Measurements from ENCODE around the gene TRIP11.
"Not testable (repeated sequence)": the region's sequence is repeated elsewhere in the genome, so short reads cannot be mapped to it uniquely, and the experiment has no call there.

The TRIP11 gene

DNA sequence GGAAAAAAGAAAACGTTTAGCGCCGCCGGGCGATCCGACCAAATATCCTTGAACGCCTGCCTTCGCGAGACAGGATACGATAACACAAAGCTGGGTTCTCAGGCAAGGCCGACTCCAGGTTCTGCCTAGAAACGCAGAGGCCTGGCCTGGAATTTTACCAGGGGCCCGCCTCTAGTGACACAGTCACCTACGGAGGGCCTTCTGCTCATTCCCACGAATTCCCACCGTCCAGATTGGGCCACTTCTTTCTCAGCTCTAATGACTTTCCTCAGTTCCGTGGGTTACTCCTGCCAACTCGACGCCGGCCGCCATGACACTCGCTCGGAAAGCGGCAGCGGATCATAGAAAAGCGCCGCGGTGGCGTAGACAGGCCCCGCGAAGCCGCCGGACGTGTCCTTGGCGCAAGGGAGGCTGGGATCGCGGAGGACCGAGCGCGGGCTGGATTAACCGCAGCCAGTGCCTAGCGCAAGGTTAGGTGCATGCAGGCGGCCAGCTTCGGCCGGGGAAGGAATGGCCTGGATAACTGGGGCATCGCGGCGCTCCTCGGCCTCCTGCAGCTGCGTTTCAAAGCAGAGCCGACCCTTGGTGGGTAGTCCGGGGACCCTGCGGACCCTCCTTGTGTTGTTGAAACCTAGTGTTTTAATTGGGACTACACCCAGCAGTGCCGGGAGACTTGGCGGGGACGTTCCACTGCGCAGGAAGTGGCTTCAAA is at the start of gene TRIP11:
Gene TRIP11 (minus strand): TSS at position 341 of the 712 bp plus-strand sequence. CDS start 374 bp downstream, outside the sequence.
- peak; percentile 93 for DNase-seq (ENCODE audit: low spot score)

DNA sequence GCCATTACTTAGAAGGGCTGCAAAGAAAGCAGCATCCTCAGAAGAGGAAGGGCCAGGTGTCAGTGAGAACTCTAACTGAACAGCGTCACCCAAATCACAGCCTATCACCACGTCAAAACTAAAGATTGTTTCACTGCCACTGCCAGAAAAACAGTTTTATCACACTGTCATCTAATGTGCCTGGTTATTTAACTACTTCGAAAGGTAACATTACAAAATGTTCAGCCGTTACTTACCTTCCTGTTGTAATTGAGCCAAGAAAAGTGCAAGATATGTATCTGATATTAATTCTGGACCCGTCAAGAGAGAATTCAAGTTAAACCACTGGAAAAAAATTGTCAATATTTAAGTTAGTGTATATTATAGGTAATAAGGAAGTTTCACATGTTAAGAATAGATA is 48.6 kb upstream of the TRIP11 start:
- DNase-seq (ENCODE audit: low spot score), result no peak

DNA sequence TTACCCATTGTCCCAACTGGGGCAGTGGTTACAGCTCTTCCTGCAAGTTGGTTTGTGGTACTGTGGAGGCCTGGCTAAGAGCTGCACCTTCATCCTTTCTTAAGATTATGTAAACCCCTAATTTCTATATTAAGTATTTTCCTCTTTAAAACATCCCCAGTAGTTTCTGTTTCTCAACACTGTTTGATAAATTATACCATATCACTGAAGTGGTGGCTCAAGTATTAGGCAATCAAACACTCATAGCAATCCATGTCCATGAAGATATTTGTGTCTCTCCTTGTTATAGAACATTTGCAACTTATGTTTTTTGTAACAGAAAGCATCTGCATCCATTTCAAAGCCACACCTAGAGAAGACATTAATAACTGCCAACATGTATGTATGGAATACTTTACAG is 34.7 kb upstream of the TRIP11 start:
- DNase-seq (ENCODE audit: low spot score), result no peak

DNA sequence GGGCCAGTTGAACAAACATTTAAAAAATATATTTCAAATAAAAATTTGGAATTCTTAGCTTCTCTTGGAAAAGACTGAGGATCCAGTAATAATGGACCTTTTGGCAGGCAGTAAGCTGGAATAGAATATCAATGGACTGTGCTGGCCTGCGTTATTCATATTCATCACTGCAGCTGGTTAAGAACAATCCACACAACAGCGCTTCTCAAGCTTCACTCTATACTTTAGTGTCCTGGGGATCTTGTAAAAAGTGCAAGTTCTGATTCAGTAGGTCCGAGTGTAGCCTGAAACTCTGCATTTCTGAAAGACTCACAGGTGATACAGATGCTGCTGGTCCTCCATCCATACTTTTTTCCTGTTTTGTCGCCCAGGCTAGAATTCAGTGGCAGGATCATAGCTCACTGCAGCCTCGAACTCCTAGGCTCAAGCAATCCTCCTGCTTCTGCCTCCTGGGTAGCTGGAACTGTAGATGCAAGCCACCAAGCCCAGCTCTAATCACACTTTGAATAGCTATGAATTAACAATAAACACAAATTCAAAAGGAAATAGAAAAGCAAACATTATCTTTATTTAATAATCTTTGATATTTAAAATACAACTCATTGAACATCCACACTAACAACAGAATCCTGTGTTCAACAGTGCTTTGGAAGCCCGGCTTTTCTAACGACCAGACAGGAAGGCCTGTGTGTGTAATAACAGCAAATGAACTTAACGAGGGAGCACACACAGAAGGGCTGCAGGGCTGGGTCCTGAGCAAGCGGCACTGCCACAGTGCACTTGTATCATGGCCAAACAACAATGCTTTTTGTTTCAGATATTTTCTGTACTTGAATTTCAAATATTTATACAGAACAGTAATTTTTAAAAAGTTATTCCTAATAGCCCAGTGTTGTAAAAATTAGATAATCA is 18.4 kb upstream of the TRIP11 start:
- DNase-seq (ENCODE audit: low spot score), result no peak

DNA sequence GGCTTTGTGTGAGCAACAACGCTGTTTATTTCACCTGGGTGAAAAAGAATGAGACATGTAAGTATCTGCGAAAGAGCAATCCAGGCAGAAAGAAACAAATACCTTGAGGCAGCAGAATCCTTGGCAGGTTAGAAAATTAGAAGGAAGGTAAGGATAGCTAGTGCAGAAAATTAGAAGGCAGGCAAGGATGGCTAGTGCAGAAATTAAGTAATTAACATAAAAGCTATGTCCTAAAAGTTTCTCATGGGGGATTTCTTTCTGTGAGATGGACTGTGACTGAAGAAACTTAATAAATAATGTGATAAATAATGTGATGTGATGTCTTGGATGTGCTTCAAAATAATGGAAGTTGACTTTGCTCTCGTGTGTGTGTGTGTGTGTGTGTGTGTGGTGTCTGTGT is 9.9 kb upstream of the TRIP11 start:
- DNase-seq (ENCODE audit: low spot score), result no peak

DNA sequence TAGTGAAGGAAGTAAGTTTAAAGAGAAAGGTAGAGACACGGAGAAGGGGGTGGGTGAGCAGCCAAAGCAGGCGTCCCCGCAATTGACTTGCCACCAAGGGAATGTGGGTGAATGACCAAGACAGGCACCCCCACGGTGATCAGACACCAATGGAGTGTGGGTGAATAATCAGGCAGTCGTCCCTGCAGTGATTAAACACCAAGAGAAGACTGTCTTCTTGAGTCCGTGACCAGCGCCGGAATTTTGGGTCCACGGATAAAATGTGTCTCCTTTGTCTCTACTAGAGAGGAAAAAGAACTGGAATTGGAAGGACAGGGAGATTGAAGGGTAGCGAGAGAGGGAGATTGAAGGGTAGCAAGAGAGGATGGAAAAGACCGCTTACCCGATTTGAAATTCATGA is 9.4 kb upstream of the TRIP11 start:
- DNase-seq (ENCODE audit: low spot score), result not testable (repeated sequence)

DNA sequence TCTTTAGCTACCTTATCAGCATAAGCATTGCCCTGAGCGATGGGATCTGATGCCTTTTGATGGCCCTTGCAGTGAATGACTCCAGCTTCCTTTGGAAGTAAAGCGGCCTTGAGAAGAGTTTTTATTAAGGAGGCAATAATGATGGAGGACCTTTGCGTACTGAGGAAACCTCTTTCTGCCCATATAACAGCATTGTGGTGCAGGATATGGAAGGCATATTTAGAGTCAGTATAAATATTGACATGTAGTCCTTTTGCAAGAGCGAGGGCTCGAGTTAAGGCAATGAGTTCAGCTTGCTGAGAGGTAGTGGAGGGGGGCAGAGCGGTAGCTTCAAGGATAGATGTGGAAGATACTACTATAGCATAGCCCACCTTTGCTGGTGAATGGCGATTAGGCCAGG is 6.0 kb upstream of the TRIP11 start:
- DNase-seq (ENCODE audit: low spot score), result not testable (repeated sequence)

DNA sequence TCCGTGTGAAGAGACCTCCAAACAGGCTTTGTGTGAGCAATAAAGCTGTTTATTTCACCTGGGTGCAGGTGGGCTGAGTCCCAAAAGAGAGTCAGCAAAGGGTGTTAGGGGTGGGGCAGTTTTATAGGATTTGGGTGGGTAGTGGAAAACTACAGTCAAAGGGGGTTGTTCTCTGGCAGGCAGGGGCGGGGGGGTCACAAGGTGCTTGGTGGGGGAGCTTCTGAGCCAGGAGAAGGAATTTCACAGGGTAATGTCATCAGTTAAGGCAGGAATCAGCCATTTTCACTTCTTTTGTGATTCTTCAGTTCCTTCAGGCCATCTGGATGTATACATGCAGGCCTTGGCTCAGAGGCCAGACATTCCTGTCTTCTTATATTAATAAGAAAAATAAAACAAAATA is 1.9 kb upstream of the TRIP11 start:
- not testable (repeated sequence) for DNase-seq (ENCODE audit: low spot score)

DNA sequence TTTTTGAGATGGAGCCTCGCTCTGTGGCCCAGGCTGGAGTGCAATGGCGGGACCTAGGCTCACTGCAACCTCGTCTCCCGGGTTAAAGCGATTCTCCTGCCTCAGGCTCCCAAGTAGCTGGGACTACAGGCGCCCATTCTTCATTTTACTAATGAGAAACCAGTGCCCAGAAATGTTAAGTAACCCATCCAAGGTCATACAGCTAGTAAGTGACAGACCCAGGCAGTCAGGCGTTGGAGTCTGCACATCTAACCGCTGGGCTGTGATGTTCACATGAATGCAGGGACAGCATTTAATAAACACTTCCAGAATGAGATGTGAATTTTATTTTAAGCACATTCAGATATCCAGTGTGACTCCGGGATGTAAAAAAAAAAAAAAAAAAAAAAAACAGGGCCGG is 1.3 kb upstream of the TRIP11 start:
- no peak for DNase-seq (ENCODE audit: low spot score)

DNA sequence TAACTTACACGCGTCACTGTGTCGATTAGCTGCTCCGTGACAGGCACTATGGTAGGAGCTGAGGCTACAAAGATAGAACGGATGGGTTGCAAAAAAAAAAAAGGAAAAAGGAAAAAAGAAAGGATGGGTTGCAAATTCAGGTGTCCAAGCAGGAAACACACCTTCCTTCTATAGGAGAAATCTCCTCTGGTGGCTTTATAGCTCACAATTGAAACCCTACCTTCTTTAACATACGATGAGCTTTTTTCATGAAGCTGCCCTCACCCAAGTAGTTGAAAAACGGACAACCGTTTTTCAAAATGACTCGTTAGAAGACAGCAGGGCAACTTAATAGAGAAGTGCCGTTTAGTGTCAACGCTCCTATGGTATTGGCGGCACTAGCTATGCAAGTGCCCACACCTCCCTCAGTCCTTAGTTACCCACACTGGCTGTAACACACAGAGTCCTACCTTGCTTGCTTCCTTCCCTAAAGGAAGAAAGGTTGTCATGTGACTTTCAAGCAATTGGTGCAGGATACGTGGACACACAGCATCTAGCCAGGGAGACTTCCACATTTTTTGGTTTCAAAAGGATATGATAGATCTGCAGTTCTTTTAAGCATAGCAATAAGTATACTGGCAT is 682 bp upstream of the TRIP11 start:
- DNase-seq (ENCODE audit: low spot score), result peak; percentile 37

DNA sequence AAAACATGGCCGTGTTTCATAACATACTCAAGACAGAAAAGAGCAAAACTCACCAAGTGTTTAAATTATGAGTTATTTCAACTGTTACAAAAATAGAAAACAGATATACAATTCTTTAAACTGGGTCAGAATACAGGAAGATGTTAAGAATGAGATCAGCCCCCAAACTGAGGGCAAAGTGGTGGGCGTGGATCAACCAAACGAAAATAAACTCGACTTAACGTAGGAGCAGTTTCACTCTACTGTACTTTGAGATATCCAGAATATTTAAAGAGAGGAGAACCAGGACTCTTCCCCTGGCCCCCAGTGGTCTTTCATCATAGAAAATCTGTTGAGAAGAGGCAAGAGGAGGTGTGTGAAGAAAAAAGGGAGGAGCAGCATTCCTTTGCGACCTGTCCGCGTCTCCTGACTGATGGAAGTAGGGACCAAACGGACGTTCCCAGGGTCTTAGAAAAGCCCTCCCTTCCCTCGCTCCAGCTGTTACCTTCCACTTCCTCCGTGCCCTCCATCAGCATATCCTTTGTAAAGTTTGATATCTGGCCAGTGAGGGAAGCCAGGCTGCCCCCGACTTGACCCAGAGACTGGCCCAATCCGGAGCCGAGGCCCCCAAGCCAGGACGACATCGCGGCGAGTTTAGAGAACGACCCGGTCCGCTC is 668 bp downstream of the TRIP11 start:
- DNase-seq (ENCODE audit: low spot score), result peak; percentile 57

DNA sequence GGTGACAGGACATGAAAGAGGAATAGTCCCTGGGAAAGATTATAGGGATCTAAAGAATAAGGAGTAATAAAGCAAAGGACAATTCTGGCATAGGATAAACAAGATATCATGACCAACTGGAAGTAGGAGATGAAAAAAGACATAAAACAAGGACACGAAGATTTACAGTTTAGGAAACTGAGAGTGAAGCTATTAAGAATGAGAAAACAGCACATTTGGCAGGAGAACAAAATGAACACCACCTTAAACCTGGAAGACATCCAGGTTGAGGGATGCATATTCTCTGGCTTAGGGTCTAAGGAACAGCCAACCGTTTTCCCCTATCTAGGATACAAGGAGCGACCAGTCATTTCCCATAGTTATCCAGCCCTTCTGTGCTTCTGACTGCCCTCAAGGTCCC is 1.9 kb downstream of the TRIP11 start:
- DNase-seq (ENCODE audit: low spot score), result no peak

DNA sequence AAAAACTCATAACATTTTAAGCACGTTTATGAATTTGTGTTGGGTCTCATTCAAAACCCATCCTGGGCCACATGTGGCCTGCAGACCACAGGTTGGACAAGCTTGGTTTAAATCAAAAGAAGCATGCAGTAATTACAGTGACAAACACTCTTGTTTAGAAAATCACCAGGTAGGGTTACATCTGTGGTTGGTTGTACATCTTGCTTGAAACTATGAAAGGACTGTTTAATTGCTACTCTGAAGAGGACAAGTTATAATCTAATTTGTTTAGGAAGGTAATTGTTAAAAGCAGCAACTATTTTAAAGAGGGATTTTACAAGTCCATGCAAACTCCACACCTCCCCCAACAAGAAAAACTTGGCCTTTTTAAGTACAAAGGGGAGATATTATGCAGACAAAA is 4.0 kb downstream of the TRIP11 start:
- no peak for DNase-seq (ENCODE audit: low spot score)

DNA sequence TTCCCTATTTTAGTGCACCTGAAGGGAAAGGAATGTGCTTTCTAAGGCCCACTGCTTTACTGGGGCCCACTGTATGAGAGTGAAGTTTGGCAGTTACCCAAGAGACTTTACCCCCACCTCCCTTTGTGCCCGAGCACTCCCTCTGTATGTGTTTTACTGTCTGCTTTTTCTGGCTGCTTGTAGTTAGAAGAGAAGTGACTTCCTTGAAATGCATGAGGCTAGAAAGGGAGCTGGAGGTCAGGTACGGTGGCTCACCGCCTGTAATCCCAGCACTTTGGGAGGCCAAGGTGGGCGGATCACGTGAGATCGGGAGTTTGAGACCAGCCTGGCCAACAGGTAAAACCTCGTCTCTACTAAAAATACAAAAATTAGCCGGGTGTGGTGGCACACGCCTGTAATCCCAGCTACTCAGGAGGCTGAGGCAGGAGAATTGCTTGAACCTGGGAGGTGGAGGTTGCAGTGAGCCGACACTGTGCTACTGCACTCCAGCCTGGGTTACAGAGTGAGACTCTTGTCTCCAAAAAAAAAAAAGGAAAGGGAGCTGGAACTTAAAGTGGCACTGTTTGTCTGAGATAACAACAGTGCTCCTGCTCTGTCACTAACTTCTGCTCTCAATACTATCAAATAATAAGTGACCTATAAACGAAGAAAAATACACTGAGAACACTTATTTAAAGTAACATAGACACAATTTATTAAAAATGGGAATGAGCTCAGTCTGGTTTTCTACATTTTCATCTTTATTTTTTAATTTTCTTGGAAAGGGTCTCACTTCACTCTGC is 5.8 kb downstream of the TRIP11 start:
- no peak for DNase-seq (ENCODE audit: low spot score)

DNA sequence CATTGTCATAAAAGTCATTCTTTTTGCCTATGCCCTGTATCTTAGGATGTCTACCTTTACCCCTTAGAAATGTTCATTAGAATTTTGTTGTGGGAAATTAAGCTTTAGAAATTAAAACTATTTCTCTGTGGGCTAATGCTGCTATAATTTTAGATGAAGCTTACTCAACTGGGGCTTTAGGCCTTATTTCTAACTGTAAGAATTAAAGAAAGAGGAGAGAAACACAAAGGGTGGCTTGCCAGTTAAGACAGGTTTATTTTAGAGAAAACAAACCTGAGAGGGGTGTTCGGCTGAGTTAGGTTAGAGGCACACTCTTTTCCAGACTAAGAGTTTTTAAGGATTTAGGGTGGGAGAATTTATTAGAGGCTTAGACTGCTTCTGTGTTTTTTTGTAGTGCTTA is 6.4 kb downstream of the TRIP11 start:
- DNase-seq (ENCODE audit: low spot score), result no peak

DNA sequence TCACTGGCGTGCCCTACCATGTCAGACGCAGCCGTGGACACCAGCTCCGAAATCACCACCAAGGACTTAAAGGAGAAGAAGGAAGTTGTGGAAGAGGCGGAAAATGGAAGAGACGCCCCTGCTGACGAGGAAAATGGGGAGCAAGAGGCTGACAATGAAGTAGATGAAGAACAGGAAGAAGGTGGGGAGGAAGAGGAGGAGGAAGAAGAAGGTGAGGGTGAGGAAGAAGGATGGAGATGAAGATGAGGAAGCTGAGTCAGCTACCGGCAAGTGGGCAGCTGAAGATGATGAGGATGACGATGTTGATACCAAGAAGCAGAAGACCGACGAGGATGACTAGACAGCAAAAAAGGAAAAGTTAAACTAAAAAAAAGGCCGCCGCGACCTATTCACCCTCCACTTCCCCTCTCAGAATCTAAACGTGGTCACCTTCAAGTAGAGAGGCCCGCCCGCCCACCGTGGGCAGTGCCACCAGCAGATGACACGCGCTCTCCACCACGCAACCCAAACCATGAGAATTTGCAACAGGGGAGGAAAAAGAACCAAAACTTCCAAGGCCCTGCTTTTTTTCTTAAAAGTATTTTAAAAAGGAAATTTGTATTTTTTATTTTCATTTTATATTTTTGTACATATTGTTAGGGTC is 13.2 kb downstream of the TRIP11 start:
- no peak for DNase-seq (ENCODE audit: low spot score)

DNA sequence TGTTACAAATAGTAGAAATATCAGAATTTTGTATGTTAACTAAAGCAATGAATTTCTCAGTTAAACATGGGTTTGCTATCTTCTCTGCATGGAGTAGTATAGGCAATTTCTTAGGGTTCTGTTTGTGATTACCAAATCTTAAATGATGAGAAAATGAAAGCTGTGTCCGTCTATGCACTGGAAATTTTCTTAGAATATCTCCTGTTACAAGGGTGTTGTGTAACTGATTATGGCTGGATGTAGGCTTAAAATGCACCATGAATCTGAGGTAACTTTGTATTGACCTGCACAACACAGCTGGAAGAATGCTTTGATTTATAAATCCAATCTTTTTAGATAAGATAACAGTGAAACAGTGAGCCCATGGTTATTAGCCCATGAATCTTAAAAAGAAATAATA is 17.8 kb downstream of the TRIP11 start:
- DNase-seq (ENCODE audit: low spot score), result no peak

DNA sequence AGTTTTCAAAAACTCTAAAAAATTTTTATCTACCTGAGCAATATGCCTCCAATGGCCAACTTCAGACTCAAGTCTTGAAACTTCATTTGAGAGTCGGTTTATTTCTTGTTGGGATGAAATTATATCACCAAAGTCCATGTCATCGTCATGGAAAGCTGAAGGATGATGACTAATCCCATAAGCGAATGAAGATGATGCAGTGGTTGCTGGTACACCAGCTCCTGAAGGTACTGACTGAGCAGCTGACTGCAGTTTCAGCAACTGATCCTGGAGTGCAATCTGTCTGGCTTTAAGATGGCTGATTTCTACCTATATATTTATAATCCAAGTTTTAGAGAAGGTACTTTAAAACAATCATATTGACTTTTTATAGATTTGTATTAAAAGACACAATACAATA is 18.3 kb downstream of the TRIP11 start:
- DNase-seq (ENCODE audit: low spot score), result no peak

DNA sequence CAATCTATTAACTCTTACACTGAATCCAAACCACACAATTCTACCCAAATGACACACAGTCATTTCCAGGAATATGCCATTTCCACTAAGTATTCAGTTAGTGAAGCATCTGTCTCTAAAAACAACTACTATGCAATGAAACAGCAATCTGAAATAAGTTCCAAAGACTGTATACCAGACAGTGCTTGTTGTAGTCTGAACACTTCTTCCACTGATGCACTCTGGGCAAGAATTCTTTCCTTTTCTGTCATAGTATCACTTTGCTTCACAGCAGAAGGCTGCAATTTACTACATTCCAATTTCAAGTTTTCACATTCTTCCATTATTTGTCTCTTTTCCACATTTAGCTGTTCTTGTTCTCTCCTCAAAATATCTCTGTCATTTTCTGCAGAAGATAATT is 25.8 kb downstream of the TRIP11 start:
- DNase-seq (ENCODE audit: low spot score), result no peak

DNA sequence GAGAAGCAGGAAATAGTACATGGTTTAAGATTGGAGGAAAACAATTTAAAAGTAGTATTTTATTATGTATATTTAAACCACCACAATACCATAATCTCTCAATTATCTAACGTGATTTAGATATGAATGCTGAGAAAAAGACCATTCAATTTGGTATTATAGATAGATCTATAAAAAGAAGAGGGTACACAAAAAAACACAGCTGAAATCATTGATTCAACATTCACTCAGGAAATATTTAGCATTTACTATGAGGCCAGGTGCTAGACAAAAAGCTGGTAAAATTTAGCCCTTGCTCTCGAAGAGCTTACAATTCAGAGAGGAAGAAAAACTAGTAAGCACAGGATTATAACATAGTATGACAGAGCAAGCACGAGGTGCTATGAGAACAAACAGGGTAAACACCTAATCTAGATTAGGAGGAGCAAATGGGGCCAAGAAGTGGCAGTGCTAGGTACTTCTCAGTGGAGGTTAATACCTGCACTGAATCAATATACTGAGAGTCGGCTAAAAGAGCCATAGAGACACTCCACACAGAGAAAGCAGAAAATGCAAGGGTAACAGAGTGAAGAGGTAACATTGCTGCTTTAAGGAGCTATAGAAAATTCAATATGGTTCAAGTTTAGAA is 27.6 kb downstream of the TRIP11 start:
- DNase-seq (ENCODE audit: low spot score), result no peak

DNA sequence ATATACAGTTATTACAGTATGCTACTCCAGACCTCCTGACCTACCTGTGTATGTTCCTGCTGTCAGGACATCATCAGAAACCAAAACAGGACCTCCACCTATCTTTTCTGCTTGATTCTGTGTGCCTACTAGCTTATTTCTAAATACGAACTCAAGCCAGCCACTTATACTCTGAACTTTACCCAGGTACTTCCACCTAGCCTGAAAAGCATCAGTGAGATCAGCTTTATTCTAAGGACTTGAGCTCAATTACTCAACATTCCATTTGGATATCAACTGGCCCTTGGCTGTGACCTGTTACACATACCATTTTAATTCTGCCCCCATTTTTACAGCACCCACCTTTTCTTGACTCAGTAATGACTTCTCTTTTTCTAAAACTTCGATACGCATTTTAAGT is 29.2 kb downstream of the TRIP11 start:
- DNase-seq (ENCODE audit: low spot score), result no peak
